ENCODE results near the gene SESN3. TPM values are rescaled to one million over a fixed set of nuclear protein-coding genes. Genes with fewer than 3 reads are reported as not detected.
"Not testable (repeated sequence)": the region's sequence is repeated elsewhere in the genome, so short reads cannot be mapped to it uniquely, and the experiment has no call there.

Gene SESN3
- total RNA-seq, 1 donor: 105 TPM

GRCh38 chr11:95209535-95209934 lies 21.5 kb downstream of the SESN3 start:
- not testable (repeated sequence) for H3K4me3 ChIP-seq (ENCODE audit: low read length); H3K27me3 ChIP-seq (ENCODE audit: insufficient read depth, low read length); H3K9me3 ChIP-seq (ENCODE audit: low read depth, low read length); H3K4me1 ChIP-seq (ENCODE audit: insufficient read depth, low read length)

GRCh38 chr11:95200781-95201457 lies 30.1 kb downstream of the SESN3 start:
- no peaks in the 10 kb centered on the region for H3K4me1 ChIP-seq (ENCODE audit: insufficient read depth, low read length)
- H3K27me3 ChIP-seq (ENCODE audit: insufficient read depth, low read length): no peaks in the 10 kb centered on the region
- H3K9me3 ChIP-seq (ENCODE audit: low read depth, low read length): no peaks in the 10 kb centered on the region
- H3K4me3 ChIP-seq (ENCODE audit: low read length): no peak overlapping the region

DNA sequence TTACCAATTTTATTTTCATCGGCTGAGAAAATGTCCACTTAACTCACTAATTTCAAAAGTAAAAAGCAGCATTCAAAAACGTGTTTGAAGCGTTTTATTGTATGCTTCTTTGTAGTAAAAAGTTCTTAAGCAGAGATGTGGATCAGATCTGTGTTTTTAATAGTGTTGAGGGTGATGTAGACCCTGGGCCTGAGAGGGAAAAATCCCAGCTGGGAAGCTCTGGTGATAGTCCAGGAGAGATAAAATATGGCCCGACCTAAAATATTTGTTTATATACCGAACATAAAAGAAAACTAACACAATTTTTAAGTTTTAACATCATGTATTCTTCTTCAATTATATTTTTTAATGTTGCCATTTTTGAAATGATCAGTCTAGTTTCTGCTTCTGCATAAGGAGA lies 35.2 kb downstream of the SESN3 start:
- no peaks in the 10 kb centered on the region for H3K9me3 ChIP-seq (ENCODE audit: low read depth, low read length)

GRCh38 chr11:95193541-95193940 lies 37.5 kb downstream of the SESN3 start:
- Histone ChIP-seq H3K27me3 (ENCODE audit: insufficient read depth, low read length) (no peaks in the 10 kb centered on the region), H3K9me3 (ENCODE audit: low read depth, low read length) (no peaks in the 10 kb centered on the region), H3K4me1 (ENCODE audit: insufficient read depth, low read length) (no peaks in the 10 kb centered on the region), H3K4me3 (ENCODE audit: low read length) (no peak overlapping the region)

More for the DNA sequence above, 35.2 kb downstream of the SESN3 start:
- no peaks in the 10 kb centered on the region for H3K27me3 ChIP-seq (ENCODE audit: insufficient read depth, low read length)
- H3K4me1 ChIP-seq (ENCODE audit: insufficient read depth, low read length): no peaks in the 10 kb centered on the region
- no peak overlapping the region for H3K4me3 ChIP-seq (ENCODE audit: low read length)

DNA sequence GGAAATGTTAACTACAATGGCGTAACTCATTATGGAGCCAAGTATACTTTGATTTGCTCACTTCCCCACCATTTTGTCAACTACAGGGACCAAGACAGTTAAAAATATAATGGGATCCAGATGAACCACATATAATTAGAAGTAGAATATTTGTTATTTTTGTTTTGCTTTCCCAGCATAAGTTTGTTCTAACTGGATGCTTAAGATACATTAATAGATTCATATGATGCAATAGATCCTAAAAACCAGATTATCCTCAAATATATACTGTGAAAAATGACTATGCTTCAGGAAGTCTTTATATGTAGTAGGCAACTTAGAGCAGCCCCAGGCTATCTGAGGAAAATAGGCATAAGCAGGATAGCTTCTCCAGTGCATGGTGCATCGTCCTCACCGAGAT lies 38.3 kb downstream of the SESN3 start:
- Histone ChIP-seq H3K4me1 (ENCODE audit: insufficient read depth, low read length) (no peaks in the 10 kb centered on the region), H3K27me3 (ENCODE audit: insufficient read depth, low read length) (no peaks in the 10 kb centered on the region), H3K4me3 (ENCODE audit: low read length) (no peak overlapping the region), H3K9me3 (ENCODE audit: low read depth, low read length) (no peaks in the 10 kb centered on the region)

DNA sequence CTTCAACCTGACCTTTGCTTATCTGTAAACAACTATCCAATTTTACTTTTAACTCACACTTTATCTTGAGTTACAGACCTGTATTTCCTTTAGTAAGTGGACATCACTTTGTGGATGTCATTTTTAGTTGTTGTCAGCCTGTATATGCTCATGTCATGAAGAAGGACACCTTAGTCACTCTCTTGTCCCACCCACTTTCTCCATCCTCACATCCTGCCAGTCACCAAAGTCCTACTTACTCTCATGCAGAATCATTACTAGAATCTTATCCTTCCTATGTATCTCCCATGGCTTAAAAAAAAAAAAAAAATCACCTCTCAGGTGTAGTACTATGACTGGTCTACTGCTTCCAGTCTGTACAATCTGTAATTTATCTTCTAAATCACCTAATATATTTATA lies 43.3 kb downstream of the SESN3 start:
- no peaks in the 10 kb centered on the region for H3K27me3 ChIP-seq (ENCODE audit: insufficient read depth, low read length)
- no peaks in the 10 kb centered on the region for H3K4me1 ChIP-seq (ENCODE audit: insufficient read depth, low read length)
- no peaks in the 10 kb centered on the region for H3K9me3 ChIP-seq (ENCODE audit: low read depth, low read length)
- no peak overlapping the region for H3K4me3 ChIP-seq (ENCODE audit: low read length)

GRCh38 chr11:95182397-95182796 lies 48.6 kb downstream of the SESN3 start:
- H3K4me1 ChIP-seq (ENCODE audit: insufficient read depth, low read length): no peaks in the 10 kb centered on the region
- H3K4me3 ChIP-seq (ENCODE audit: low read length): no peak overlapping the region
- H3K27me3 ChIP-seq (ENCODE audit: insufficient read depth, low read length): no peaks in the 10 kb centered on the region
- H3K9me3 ChIP-seq (ENCODE audit: low read depth, low read length): no peaks in the 10 kb centered on the region

- Histone ChIP-seq H3K9me3 (ENCODE audit: low read depth, low read length) (no peaks in the 10 kb centered on the region), H3K4me3 (ENCODE audit: low read length) (no peak overlapping the region), H3K27me3 (ENCODE audit: insufficient read depth, low read length) (no peaks in the 10 kb centered on the region), H3K4me1 (ENCODE audit: insufficient read depth, low read length) (no peaks in the 10 kb centered on the region)
These were observed 55.1 kb downstream of the SESN3 start for GRCh38 chr11:95175818-95176380.

DNA sequence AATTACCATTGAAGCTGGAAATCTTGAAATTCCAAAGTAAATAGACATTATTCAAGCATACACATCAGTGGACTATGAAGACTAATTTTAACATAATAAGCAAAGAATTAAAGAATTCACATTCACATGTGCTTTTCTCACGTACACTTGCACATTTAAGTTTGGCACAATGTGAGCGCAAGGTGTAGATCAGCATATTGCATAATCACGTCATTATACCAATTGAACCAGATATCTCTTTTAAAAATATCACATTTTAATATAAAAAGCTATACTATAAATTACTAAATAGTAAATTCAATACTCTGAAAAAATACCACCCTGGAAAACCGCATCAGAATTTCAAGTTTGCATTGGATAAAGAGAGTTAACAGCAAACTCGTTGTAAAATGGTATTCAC lies 60.7 kb downstream of the SESN3 start:
- Histone ChIP-seq H3K4me3 (ENCODE audit: low read length) (no peak overlapping the region), H3K9me3 (ENCODE audit: low read depth, low read length) (no peaks in the 10 kb centered on the region), H3K27me3 (ENCODE audit: insufficient read depth, low read length) (no peaks in the 10 kb centered on the region), H3K4me1 (ENCODE audit: insufficient read depth, low read length) (no peaks in the 10 kb centered on the region)

- Histone ChIP-seq H3K27me3 (ENCODE audit: insufficient read depth, low read length) (no peaks in the 10 kb centered on the region), H3K9me3 (ENCODE audit: low read depth, low read length) (no peaks in the 10 kb centered on the region), H3K4me3 (ENCODE audit: low read length) (no peak overlapping the region), H3K4me1 (ENCODE audit: insufficient read depth, low read length) (no peaks in the 10 kb centered on the region)
These were observed 64.2 kb downstream of the SESN3 start for GRCh38 chr11:95166781-95167180.

GRCh38 chr11:95165638-95166037 lies 65.4 kb downstream of the SESN3 start:
- Histone ChIP-seq H3K27me3 (ENCODE audit: insufficient read depth, low read length) (no peaks in the 10 kb centered on the region), H3K9me3 (ENCODE audit: low read depth, low read length) (no peaks in the 10 kb centered on the region), H3K4me1 (ENCODE audit: insufficient read depth, low read length) (no peaks in the 10 kb centered on the region), H3K4me3 (ENCODE audit: low read length) (no peak overlapping the region)

DNA sequence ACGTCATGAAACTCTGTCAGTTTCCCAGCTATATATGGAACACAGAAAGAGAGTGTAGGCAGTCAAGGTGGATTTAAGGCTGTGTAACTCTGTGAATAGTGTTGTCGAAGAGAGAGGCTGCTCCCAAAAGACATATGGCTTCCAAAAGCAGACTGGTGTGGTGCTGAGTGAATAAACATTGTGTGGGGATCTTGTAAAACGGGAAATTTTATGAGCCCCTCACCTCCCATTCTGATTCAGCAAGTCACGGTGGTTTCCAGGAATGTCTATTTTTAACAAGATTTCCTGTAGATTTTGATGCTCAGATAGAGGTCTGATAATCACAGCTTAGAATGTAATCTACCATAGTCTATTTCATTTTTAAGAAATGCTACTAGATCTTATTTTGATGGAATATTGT lies 67.9 kb downstream of the SESN3 start:
- Histone ChIP-seq H3K27me3 (ENCODE audit: insufficient read depth, low read length) (no peaks in the 10 kb centered on the region), H3K4me1 (ENCODE audit: insufficient read depth, low read length) (no peaks in the 10 kb centered on the region), H3K9me3 (ENCODE audit: low read depth, low read length) (no peaks in the 10 kb centered on the region), H3K4me3 (ENCODE audit: low read length) (no peak overlapping the region)

- no peak overlapping the region for H3K4me3 ChIP-seq (ENCODE audit: low read length)
- no peaks in the 10 kb centered on the region for H3K9me3 ChIP-seq (ENCODE audit: low read depth, low read length)
- no peaks in the 10 kb centered on the region for H3K4me1 ChIP-seq (ENCODE audit: insufficient read depth, low read length)
- H3K27me3 ChIP-seq (ENCODE audit: insufficient read depth, low read length): no peaks in the 10 kb centered on the region
These were observed 69.8 kb downstream of the SESN3 start for GRCh38 chr11:95161248-95161647.

DNA sequence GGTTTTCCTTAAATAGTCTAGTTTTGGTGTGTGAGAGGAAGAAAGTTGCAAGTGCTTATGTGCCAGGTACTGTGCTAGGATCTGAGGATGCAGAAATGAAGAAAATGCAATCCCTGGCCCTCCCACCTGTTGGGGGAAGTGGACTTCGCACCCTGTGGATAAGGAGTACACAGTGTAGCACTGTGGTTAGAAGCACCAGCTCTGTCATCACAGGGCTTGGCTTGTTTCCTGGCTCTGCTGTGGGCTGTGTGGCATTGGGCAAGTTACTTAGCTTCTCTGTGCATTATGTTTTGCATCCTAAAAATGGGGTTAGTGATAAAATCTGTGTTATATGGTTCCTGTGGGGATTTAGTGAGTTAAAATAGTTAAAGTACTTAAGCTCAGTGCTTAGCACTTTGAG lies 73.2 kb downstream of the SESN3 start:
- H3K4me1 ChIP-seq (ENCODE audit: insufficient read depth, low read length): peaks cover 19% of the 10 kb centered on the region
- H3K27me3 ChIP-seq (ENCODE audit: insufficient read depth, low read length): no peaks in the 10 kb centered on the region
- H3K9me3 ChIP-seq (ENCODE audit: low read depth, low read length): no peaks in the 10 kb centered on the region
- no peak overlapping the region for H3K4me3 ChIP-seq (ENCODE audit: low read length)

GRCh38 chr11:95156916-95157541 lies 74.0 kb downstream of the SESN3 start:
- Histone ChIP-seq H3K27me3 (ENCODE audit: insufficient read depth, low read length) (no peaks in the 10 kb centered on the region), H3K9me3 (ENCODE audit: low read depth, low read length) (no peaks in the 10 kb centered on the region), H3K4me1 (ENCODE audit: insufficient read depth, low read length) (peaks cover 27% of the 10 kb centered on the region), H3K4me3 (ENCODE audit: low read length) (no peak overlapping the region)
